NAMALWA (cell line): ENCODE measurements around the gene MAP7D2.

ENCODE experiments used
- DNase-seq: peaks from one replicate; pipeline ENCODE4 v3.0.0-alpha.2; 2015; ENCODE audit warnings: low spot score

Gene MAP7D2

DNA sequence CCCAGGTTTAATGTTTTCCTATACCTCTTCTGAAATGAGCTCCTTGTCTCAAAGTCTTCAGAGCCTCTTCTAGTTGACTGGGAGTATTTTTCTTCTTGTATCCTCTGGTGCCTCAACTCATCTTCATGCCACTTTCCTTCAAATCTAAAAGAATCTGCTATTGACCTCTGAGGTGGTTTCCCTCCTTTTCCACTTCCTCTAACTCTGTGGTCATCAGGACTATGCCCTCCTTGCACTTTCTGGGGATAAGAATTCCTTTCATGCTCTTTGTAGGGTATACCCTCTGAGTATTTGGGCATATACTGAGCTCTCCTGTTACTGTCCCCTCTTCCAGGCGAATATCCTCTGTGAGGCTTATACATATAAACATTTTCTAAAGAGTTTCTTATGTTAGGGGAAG is 150.7 kb downstream of the MAP7D2 start:
- no peak for DNase-seq

DNA sequence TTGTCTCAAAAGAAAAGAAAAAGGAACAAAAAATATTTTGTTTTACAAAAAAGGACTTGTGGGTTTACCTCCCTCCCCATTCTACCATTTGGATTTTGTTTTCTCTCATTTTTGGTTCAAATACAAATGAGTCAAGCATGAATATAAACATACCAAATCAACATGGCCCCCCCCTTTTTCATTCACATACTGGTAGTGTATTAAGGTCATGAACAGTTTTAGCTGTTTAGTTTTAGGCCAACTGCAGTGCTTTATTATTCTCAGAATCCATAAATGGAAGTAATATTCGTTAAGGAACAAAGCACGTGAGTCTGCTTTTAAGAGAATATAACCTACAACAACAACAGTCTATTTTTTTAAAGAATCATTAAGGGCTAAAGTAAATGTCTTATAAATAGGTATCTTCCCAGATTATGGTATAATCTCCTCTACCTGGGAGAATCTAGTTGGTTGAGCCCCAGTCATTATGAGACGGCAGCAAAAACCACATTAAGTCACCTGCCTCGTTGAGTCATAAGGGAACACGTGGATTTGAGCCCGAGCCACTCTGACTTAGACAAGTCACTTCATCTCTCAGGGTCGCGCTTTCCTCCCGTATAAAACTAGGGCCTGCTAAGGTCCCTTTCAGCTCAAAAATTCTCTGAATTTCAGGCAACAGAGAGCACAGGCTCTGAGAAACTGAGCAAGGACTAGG is 152.5 kb downstream of the MAP7D2 start:
- no peak for DNase-seq

DNA sequence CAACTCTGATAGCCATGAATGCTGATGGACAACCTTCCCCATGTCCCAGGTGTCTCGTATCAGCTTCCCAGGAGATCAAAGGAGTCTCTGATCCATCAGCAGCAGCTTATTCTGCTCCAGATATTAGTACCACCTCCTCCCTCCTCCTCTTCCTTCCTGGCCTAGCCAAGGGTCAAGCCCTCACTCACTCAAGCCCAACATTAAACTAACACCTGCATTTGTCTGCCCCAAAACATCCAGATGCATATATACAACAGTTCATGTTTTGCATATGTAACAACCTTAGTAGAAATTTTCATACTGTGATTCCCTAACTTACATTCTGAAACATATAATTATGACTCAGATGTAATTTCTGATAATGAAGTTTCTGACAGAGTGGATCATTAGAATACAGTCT is 155.8 kb downstream of the MAP7D2 start:
- DNase-seq = no peak

DNA sequence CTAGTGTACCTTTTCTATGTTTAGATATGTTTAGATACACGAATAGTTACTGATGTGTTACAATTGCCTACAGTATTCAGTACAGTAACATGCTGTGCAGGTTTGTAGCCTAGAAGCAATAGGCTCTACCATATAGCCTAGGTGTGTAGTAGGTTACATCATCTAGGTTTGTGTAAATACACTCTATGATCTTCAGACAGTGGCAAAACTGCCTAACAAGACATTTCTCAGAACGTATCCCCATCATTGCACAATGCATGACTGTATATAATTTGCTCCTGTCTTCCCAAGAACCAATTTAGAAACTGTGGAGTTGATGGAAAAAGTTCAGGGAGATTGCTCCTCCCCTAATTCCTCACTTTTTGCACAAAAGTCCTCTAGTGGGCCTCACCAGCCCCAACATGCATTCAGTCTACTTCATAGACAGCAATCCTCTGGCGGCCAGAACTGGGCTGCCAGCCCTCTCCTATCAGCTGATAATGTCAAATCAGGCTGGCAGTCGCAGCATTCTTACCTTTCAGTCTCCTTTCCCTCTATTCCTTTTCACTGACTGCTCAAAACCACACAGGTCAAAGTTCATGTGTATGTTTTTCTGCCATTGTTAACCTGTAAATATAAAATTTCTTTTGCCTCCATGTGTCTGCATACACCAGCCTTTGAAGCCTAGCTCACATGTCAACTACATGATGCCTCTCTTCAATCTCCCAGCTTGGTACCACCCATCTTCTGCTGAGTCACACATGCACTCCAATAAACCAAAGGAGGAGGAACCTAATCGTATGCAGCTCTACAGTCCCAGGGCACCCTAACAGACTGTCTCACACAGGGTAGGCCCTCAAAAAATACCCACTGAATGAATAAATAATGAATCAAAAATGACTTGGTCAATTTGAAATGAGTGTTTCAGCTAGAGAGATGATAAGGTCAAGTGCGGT is 157.9 kb downstream of the MAP7D2 start:
- no peak for DNase-seq

DNA sequence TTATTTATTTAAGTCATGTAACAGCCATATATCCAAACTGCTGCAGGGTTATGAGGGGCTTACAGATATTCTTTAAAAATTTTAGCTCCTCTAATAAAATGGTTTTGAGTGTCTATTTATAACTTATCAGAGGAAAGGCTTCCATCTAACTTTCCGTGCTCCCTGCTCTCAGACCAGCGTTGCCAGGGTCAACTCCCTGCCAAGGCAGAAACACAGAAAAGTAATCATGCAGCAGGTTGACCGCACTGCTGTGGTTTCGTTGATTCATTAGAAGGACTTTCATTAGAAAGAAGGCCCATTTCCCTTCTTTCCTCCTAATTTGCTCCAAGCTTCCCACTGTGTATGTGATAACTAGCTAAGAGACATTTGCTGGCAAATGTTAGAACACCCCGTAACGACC is 159.8 kb downstream of the MAP7D2 start:
- DNase-seq = no peak
